Measurements from ENCODE around the gene PDXK. TPM values are rescaled to one million over a fixed set of nuclear protein-coding genes. Genes with fewer than 3 reads are reported as not detected.

Gene PDXK
- total and polyA plus RNA-seq, 2 donors (not counting 3 experiments of a cell fraction or from before 2014, with no cell fraction given) = 44.2 to 59.1 TPM

- Histone ChIP-seq H3K27me3 (ENCODE audit: control insufficient read depth in 2 of 2, insufficient read depth in 2 of 2, low read length in 2 of 2) (no peaks in the 10 kb centered on the region), H3K79me2 (ENCODE audit: control insufficient read depth, insufficient read depth, low read length) (no peaks in the 10 kb centered on the region), H3K4me2 (ENCODE audit: insufficient read depth, low read length) (no peak overlapping the region), H3K9me3 (replicated peaks; ENCODE audit: control insufficient read depth, insufficient read depth, low read length) (no peaks in the 10 kb centered on the region), H3K36me3 (ENCODE audit: control insufficient read depth in 2 of 2, extremely low read depth in 1 of 2, insufficient read depth in 2 of 2, low read length in 2 of 2) (peaks cover 26 to 61% of the 10 kb centered on the region in 2 experiments), H3K9ac (replicated peaks; ENCODE audit: extremely low read depth, insufficient read depth, low read length) (no peak overlapping the region), H3K4me3 (replicated peaks in 1 of 3; ENCODE audit: insufficient read depth in 1 of 3, low read depth in 1 of 3, low read length in 3 of 3) (no peak overlapping the region), H4K20me1 (replicated peaks; ENCODE audit: control insufficient read depth, extremely low read depth, insufficient read depth, low read length) (no peaks in the 10 kb centered on the region), H3K9me1 (replicated peaks; ENCODE audit: control insufficient read depth, extremely low read depth, insufficient read depth, low read length) (no peaks in the 10 kb centered on the region), H2AFZ (ENCODE audit: low read depth, low read length) (no peak overlapping the region), H3K27ac (ENCODE audit: insufficient read depth, low read depth, low read length) (no peak overlapping the region), H3K4me1 (ENCODE audit: control insufficient read depth, extremely low read depth, insufficient read depth, low read length) (peaks cover 4% of the 10 kb centered on the region)
- FAIRE-seq = no peak
- intact Hi-C loops (cut with micrococcal nuclease) (no loop called here), dilution Hi-C loops (cut with MboI; ENCODE audit: extremely low pct_ligation_motif_present, low sequenced_read_pairs) (no loop called here)
- DNase-seq (ENCODE audit: low read depth, low spot score) = no peak
- no TSS peak for BruUV-seq (replicated peaks)
- TF ChIP-seq FOS (IDR thresholded peaks at IDR 0.05; ENCODE audit: borderline replicate concordance, insufficient read depth, low read length) = no peak
- no peak for TF ChIP-seq GATA2 (IDR thresholded peaks at IDR 0.05; ENCODE audit: insufficient read depth, insufficient read length, low read depth, low read length)
- TF ChIP-seq POLR2AphosphoS5 (IDR thresholded peaks at IDR 0.05; ENCODE audit: insufficient read depth, low read depth, low read length) = no peak
- no peak for TF ChIP-seq POLR2A (IDR thresholded peaks at IDR 0.05; ENCODE audit: low read depth, low read length)
- TF ChIP-seq EZH2 (IDR thresholded peaks at IDR 0.05; ENCODE audit: borderline replicate concordance, low read depth, low read length, severe bottlenecking) = no peak
- TF ChIP-seq CTCF (IDR thresholded peaks at IDR 0.05; ENCODE audit: extremely low read depth in 1 of 2, insufficient read depth in 1 of 2, low read depth in 1 of 2, low read length in 2 of 2) = no peak
- no peak for TF ChIP-seq MYC (IDR thresholded peaks at IDR 0.05; ENCODE audit: low read depth, low read length)
- TF ChIP-seq JUN (IDR thresholded peaks at IDR 0.05; ENCODE audit: borderline replicate concordance, insufficient read depth, insufficient read length, low read depth) = no peak
- no peak for TF ChIP-seq MAX (IDR thresholded peaks at IDR 0.05; ENCODE audit: insufficient read depth, insufficient read length)
- POLR2A ChIA-PET = no interaction called here
- CTCF ChIA-PET = no interaction called here
These were observed 30.0 kb upstream of the PDXK start for GRCh38 chr21:43688906-43689305.

Measured in endothelial cell of umbilical vein (primary cell).